Upper lobe of left lung (tissue), 6 donors: Measurements from ENCODE around the gene C2. TPM values are rescaled to one million over a fixed set of nuclear protein-coding genes. Genes with fewer than 3 reads are reported as not detected.
"Not testable (repeated sequence)": the region's sequence is repeated elsewhere in the genome, so short reads cannot be mapped to it uniquely, and the experiment has no call there.

ENCODE experiments used
- ATAC-seq, 2 donors: fragments of 200-7000 bp; cut with Tn5 transposase; one replicate each; pipeline ENCODE4 v1.9.1; 2022; ENCODE audit warnings: mild to moderate bottlenecking in 2 of 2, moderate library complexity in 2 of 2; ENCODE audit not compliant: low FRiP score in 2 of 2
- DNase-seq, 2 donors: peaks; one replicate each; pipeline ENCODE4 v3.0.0-alpha.2; 2019 to 2020
- H3K27ac ChIP-seq, 4 donors: fragments of 200-600 bp; sonication (generic); one replicate each; pipeline ENCODE4 v1.5.1; 2016 to 2019
- H3K27me3 ChIP-seq, 4 donors: fragments of 200-600 bp; sonication (generic); one replicate each; pipeline ENCODE4 v1.5.1; 2017 to 2019
- H3K36me3 ChIP-seq, 4 donors: fragments of 200-600 bp; sonication (generic); one replicate each; pipeline ENCODE4 v1.5.1; 2016 to 2019
- H3K4me1 ChIP-seq, 4 donors: fragments of 200-600 bp; sonication (generic); one replicate each; pipeline ENCODE4 v1.5.1; 2018 to 2019
- H3K4me3 ChIP-seq, 4 donors: fragments of 200-600 bp; sonication (generic); one replicate each; pipeline ENCODE4 v1.5.1; 2017 to 2019; ENCODE audit warnings: mild to moderate bottlenecking in 2 of 4, moderate library complexity in 1 of 4
- H3K9me3 ChIP-seq, 4 donors: fragments of 200-600 bp; sonication (generic); one replicate each; pipeline ENCODE4 v1.5.1; 2018 to 2019
- CTCF ChIP-seq, 6 experiments: fragments of 450-650 bp in 4 of 6; fragments of 200-600 bp in 2 of 6; sonication (generic) in 2 of 6; IDR thresholded peaks; one replicate each; pipeline ENCODE4 v1.5.1; 2016 to 2019; ENCODE audit warnings: antibody characterized with exemption in 6 of 6
- EP300 ChIP-seq, 4 donors: sonication (generic); formaldehyde crosslinking; IDR thresholded peaks; one replicate each; pipeline ENCODE4 v1.5.1; 2017; ENCODE audit warnings: antibody characterized with exemption in 4 of 4, control low read depth in 2 of 4
- POLR2A ChIP-seq, 4 donors: fragments of 450-650 bp; IDR thresholded peaks; one replicate each; pipeline ENCODE4 v1.5.1; 2016 to 2017; ENCODE audit warnings: antibody characterized with exemption in 4 of 4, mild to moderate bottlenecking in 2 of 4
- POLR2AphosphoS5 ChIP-seq, 2 donors: sonication (generic); formaldehyde crosslinking; IDR thresholded peaks; one replicate each; pipeline ENCODE4 v1.5.1; 2017; ENCODE audit warnings: antibody characterized with exemption in 2 of 2
- WGBS, 2 donors: methylation state at CpG; one replicate each; pipeline ENCODE4 v1.1.5; 2017 to 2018; 5-methylcytosine and 5-hydroxymethylcytosine counted together
- total RNA-seq, 6 donors: library from RNA; depleted of rRNA in 4 of 6; stranded (reverse); fragments of >200 nt in 4 of 6; gene quantifications; one replicate each; pipeline versions ENCODE4 v1.1.0 to v1.2.1, GENCODE V29; 2016 to 2021
- donor health status: DM: no; HTN: no; CAD: no; lungs with moderate emphysema.
- donor health status: DM: no; HTN: yes; CAD: no; lungs with severe emphysema.

C2 gene
- total RNA-seq, 6 donors from 2014 or later, result 119 to 322 (median 233) TPM

GRCh38 chr6:31930962-31931361 is 3.4 kb downstream of the C2 start:
- 96 to 97% methylated on average over 1 of the region's 1 CpG for WGBS, 2 donors
- TF ChIP-seq EP300 (IDR thresholded peaks at IDR 0.05) (no peak), CTCF (IDR thresholded peaks at IDR 0.05) (no peak), POLR2A (IDR thresholded peaks at IDR 0.05) (no peak), POLR2AphosphoS5 (IDR thresholded peaks at IDR 0.05) (no peak)
- Histone ChIP-seq H3K4me3 (no peak overlapping the region), H3K36me3 (no peaks in the 10 kb centered on the region), H3K27ac (peak overlapping the region in 1 of 4 donors; percentile 32), H3K4me1 (peaks cover 0 to 19% (median 4%) of the 10 kb centered on the region in 4 donors), H3K9me3 (no peaks in the 10 kb centered on the region), H3K27me3 (no peaks in the 10 kb centered on the region)
- DNase-seq (no peak), ATAC-seq (no peak)

DNA sequence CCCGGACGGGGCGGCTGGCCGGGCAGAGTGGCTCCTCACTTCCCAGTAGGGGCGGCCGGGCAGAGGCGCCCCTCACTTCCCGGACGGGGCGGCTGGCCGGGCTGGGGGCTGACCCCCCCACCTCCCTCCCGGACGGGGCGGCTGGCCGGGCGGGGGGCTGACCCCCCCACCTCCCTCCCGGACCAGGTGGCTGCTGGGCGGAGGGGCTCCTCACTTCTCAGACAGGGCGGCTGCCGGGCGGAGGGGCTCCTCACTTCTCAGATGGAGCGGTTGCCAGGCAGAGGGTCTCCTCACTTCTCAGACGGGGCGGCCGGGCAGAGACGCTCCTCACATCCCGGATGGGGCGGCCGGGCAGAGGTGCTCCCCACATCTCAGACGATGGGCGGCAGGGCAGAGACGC is 4.6 kb downstream of the C2 start:
- H3K27ac ChIP-seq, ATAC-seq, H3K4me3 ChIP-seq, H3K27me3 ChIP-seq, H3K9me3 ChIP-seq, H3K36me3 ChIP-seq: not testable (repeated sequence)
- peaks cover 0 to 19% (median 4%) of the 10 kb centered on the region in 4 donors for H3K4me1 ChIP-seq
- 82 to 100% methylated on average over 4 to 8 of the region's 32 CpGs for WGBS, 2 donors
- DNase-seq, result peak in 1 of 2 donors; percentile 67

GRCh38 chr6:31933537-31933936 is 6.0 kb downstream of the C2 start:
- WGBS, 2 donors, result 91 to 94% methylated on average over 3 to 19 of the region's 19 CpGs
- H3K27me3 ChIP-seq, result no peaks in the 10 kb centered on the region
- H3K36me3 ChIP-seq, result peaks cover 0 to under 1% (median 0%) of the 10 kb centered on the region in 4 donors
- peaks cover 0 to 18% (median 4%) of the 10 kb centered on the region in 4 donors for H3K4me1 ChIP-seq
- TF ChIP-seq EP300 (IDR thresholded peaks at IDR 0.05) (no peak), POLR2AphosphoS5 (IDR thresholded peaks at IDR 0.05) (no peak), POLR2A (IDR thresholded peaks at IDR 0.05) (no peak), CTCF (IDR thresholded peaks at IDR 0.05) (no peak)
- H3K4me3 ChIP-seq, result no peak overlapping the region
- H3K9me3 ChIP-seq, result no peaks in the 10 kb centered on the region
- DNase-seq, result peak in 1 of 2 donors; percentile 61
- no peak overlapping the region for H3K27ac ChIP-seq
- no peak for ATAC-seq

GRCh38 chr6:31935021-31935420 is 7.5 kb downstream of the C2 start:
- H3K4me1 ChIP-seq, result peaks cover 0 to 8% (median 0%) of the 10 kb centered on the region in 4 donors
- H3K27me3 ChIP-seq, result no peaks in the 10 kb centered on the region
- DNase-seq (no peak), ATAC-seq (no peak)
- H3K4me3 ChIP-seq, result no peak overlapping the region
- no peak overlapping the region for H3K27ac ChIP-seq
- peaks cover 0 to 11% (median 0%) of the 10 kb centered on the region in 4 donors for H3K36me3 ChIP-seq
- no peaks in the 10 kb centered on the region for H3K9me3 ChIP-seq
- TF ChIP-seq EP300 (IDR thresholded peaks at IDR 0.05), result no peak
- TF ChIP-seq CTCF (IDR thresholded peaks at IDR 0.05), result no peak
- TF ChIP-seq POLR2AphosphoS5 (IDR thresholded peaks at IDR 0.05), result no peak
- no peak for TF ChIP-seq POLR2A (IDR thresholded peaks at IDR 0.05)
- 71 to 72% methylated on average over 3 of the region's 3 CpGs for WGBS, 2 donors

DNA sequence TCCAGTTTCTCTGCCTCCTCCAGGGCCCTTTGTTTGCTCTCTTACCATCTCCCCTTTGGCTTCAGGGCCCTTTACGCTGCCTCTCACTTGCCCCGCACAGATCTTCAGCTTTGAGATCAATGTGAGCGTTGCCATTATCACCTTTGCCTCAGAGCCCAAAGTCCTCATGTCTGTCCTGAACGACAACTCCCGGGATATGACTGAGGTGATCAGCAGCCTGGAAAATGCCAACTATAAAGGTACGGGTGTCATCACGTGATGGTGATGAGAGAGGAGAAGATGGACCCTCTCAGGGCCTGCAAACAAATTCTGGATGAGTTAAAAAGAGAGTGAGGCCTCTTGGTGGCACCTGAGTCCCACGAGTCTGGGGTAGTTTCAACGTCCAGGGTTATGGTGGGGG is 8.3 kb downstream of the C2 start:
- Histone ChIP-seq H3K4me3 (no peak overlapping the region), H3K4me1 (peaks cover 0 to under 1% (median 0%) of the 10 kb centered on the region in 4 donors), H3K9me3 (no peaks in the 10 kb centered on the region), H3K36me3 (peaks cover 0 to 16% (median 0%) of the 10 kb centered on the region in 4 donors), H3K27me3 (no peaks in the 10 kb centered on the region), H3K27ac (no peak overlapping the region)
- DNase-seq (no peak), ATAC-seq (no peak)
- WGBS, 2 donors, result 86 to 89% methylated on average over 9 of the region's 9 CpGs
- no peak for TF ChIP-seq POLR2AphosphoS5 (IDR thresholded peaks at IDR 0.05)
- TF ChIP-seq CTCF (IDR thresholded peaks at IDR 0.05), result no peak
- TF ChIP-seq EP300 (IDR thresholded peaks at IDR 0.05), result no peak
- no peak for TF ChIP-seq POLR2A (IDR thresholded peaks at IDR 0.05)
